Measurements from ENCODE around the gene TMEM222.
A peak's percentile ranks its signal among the peaks of the same experiment; 100 is the strongest.

The TMEM222 gene

GRCh38 chr1:27302612-27303011 is 19.4 kb upstream of the TMEM222 start:
- no peak overlapping the region for H3K4me3 ChIP-seq (ENCODE audit: low read length)
- DNase-seq (ENCODE audit: low read depth, low spot score), result no peak

DNA sequence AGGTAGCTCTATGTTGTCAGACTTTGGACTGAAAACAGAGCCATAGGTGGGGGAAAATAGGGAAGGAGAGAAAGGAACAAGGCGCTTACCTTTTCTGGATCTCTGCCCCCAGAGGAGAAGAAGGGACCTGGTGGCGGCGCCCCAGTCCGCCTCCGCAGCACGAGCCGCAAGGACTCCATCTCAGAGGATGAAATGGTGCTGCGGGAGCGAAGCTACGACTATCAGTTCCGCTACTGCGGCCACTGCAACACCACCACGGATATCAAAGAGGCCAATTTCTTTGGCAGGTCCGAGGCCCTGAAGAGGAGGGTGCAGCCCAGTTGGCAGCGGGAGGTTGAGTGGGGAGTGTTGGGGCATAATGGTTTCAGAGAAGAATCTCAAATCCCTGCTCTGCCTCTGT is 18.5 kb upstream of the TMEM222 start:
- DNase-seq (ENCODE audit: low read depth, low spot score), result no peak
- H3K4me3 ChIP-seq (ENCODE audit: low read length), result no peak overlapping the region

GRCh38 chr1:27306071-27306470 is 15.9 kb upstream of the TMEM222 start:
- DNase-seq (ENCODE audit: low read depth, low spot score), result no peak
- H3K4me3 ChIP-seq (ENCODE audit: low read length), result no peak overlapping the region

- no peak for DNase-seq (ENCODE audit: low read depth, low spot score)
- H3K4me3 ChIP-seq (ENCODE audit: low read length), result no peak overlapping the region
Measured at GRCh38 chr1:27306892-27307761, 14.8 kb upstream of the TMEM222 start.

DNA sequence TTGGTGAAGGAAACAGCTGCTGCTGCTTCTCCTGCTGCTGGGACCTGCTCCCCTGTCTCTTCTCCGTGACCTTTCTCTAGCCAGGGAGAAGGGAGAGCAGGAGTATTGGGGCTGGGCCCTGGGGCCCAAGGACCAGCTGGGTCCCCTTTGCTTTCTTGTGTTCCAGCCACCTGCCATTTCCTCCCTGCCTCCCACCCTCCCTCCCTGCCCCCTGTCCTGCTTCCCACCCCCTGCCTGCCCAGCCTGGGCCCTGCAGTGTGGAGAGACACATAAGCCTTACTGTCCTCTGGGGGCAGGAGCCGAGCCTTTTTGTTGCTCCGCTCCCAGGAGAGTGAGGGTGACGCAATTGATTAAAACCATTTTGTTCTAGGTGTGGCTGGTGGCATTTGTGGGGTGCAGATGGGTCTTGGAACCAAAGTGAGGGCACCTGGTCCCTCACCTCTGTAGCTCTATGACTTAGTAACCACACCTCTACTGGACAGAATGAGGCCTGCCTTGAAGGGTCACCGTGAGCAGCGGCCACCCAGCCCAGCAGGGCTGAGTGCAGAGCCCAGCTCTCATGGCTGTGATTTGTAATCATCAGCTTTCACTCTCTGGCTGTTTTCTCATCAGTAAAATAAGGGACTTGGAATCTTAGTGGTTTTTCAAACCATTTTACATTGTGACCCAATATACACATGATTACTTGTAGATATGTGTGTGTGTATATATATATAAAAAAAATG is 13.9 kb upstream of the TMEM222 start:
- no peak for DNase-seq (ENCODE audit: low read depth, low spot score)
- no peak overlapping the region for H3K4me3 ChIP-seq (ENCODE audit: low read length)

DNA sequence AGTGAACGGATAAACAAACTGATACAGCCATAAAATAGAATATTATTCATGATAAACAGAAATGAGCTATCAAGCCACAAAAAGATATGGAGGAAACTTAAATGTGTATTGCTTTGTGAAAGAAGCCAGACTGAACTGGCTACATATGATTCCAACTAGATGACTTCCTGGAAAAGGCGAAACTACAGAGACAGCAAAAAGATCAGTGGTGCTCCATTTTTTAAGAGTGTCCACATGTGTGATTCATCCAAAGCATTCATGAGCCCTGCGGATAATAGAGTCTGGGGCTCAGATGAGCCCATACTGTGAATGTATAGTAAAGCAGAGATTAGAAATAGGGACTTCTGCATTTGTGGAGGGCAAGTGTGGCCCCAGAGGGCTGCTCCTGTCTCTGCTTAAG is 7.8 kb upstream of the TMEM222 start:
- no peak for DNase-seq (ENCODE audit: low read depth, low spot score)
- no peak overlapping the region for H3K4me3 ChIP-seq (ENCODE audit: low read length)

- H3K4me3 ChIP-seq (ENCODE audit: low read length), result no peak overlapping the region
- DNase-seq (ENCODE audit: low read depth, low spot score), result no peak
Measured at GRCh38 chr1:27314737-27315136, 7.2 kb upstream of the TMEM222 start.

DNA sequence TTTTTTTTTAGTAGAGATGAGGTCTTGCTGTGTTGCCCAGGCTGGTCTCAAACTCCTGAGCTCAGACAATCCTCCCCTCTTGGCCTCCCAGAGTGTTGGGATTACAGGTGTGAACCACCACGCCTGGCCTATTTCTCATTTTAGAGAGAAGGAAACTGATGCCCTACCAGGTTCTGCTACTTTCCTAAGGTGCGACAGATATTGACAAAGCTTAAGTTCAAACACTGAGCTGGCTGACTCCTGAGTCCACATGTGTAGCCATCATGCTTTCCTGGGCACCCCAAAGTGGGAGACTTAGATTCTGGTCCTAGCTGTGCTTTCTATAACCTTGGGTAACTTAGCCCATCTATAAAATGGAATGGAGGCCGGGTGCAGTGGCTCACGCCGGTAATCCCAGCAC is 5.1 kb upstream of the TMEM222 start:
- H3K4me3 ChIP-seq (ENCODE audit: low read length), result no peak overlapping the region
- no peak for DNase-seq (ENCODE audit: low read depth, low spot score)

GRCh38 chr1:27318136-27318535 is 3.8 kb upstream of the TMEM222 start:
- H3K4me3 ChIP-seq (ENCODE audit: low read length), result no peak overlapping the region
- DNase-seq (ENCODE audit: low read depth, low spot score), result no peak

GRCh38 chr1:27318596-27318995 is 3.4 kb upstream of the TMEM222 start:
- H3K4me3 ChIP-seq (ENCODE audit: low read length), result no peak overlapping the region
- DNase-seq (ENCODE audit: low read depth, low spot score), result no peak

- no peak for DNase-seq (ENCODE audit: low read depth, low spot score)
- peak overlapping the region; percentile 93 for H3K4me3 ChIP-seq (ENCODE audit: low read length)
Measured at GRCh38 chr1:27322569-27323240, 742 bp downstream of the TMEM222 start.

- no peak for DNase-seq (ENCODE audit: low read depth, low spot score)
- H3K4me3 ChIP-seq (ENCODE audit: low read length), result no peak overlapping the region
Measured at GRCh38 chr1:27325286-27325685, 3.3 kb downstream of the TMEM222 start.

- DNase-seq (ENCODE audit: low read depth, low spot score), result no peak
- no peak overlapping the region for H3K4me3 ChIP-seq (ENCODE audit: low read length)
Measured at GRCh38 chr1:27327964-27328363, 6.0 kb downstream of the TMEM222 start.

DNA sequence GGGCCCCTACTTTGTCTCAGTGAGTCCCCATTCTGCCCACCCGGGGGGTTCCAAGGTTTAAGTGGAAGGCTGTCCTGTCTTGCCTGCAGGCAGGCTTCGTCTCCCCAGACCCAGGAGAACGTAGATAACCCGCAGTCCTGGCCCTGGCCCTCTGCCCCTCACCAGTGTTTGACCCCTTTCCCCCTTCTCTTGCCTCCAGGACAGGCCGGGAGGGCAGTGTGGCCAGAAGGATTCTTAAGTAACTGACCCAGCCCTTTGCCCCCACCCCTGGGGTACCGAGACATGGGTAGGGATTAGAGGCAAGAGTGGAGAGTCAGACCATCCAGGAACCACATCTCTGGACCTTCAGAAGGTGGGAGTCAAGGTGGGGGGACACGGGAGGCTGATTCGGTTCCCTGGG is 8.8 kb downstream of the TMEM222 start:
- no peak for DNase-seq (ENCODE audit: low read depth, low spot score)

GRCh38 chr1:27331426-27331825 is 9.5 kb downstream of the TMEM222 start:
- H3K4me3 ChIP-seq (ENCODE audit: low read length), result no peak overlapping the region
- DNase-seq (ENCODE audit: low read depth, low spot score), result no peak

More for the DNA sequence above, 8.8 kb downstream of the TMEM222 start:
- H3K4me3 ChIP-seq (ENCODE audit: low read length), result no peak overlapping the region

- no peak overlapping the region for H3K4me3 ChIP-seq (ENCODE audit: low read length)
- no peak for DNase-seq (ENCODE audit: low read depth, low spot score)
Measured at GRCh38 chr1:27331922-27332321, 10.0 kb downstream of the TMEM222 start.

GRCh38 chr1:27332536-27333281 is 10.7 kb downstream of the TMEM222 start:
- no peak overlapping the region for H3K4me3 ChIP-seq (ENCODE audit: low read length)
- DNase-seq (ENCODE audit: low read depth, low spot score), result no peak

- no peak overlapping the region for H3K4me3 ChIP-seq (ENCODE audit: low read length)
- no peak for DNase-seq (ENCODE audit: low read depth, low spot score)
Measured at GRCh38 chr1:27333717-27334279, 11.8 kb downstream of the TMEM222 start.
